Naive B cell (primary cell): ENCODE data around the gene FAM210B. TPM values are rescaled to one million over a fixed set of nuclear protein-coding genes. Genes with fewer than 3 reads are reported as not detected.
"Not testable (repeated sequence)": the region's sequence is repeated elsewhere in the genome, so short reads cannot be mapped to it uniquely, and the experiment has no call there.

Source experiments
- ATAC-seq, 2 donors: fragments of 150-1000 bp; cut with Tn5 transposase; 2 replicates each; pipeline ENCODE4 v1.10.0; 2021; ENCODE audit warnings: low read depth in 2 of 2, mild to moderate bottlenecking in 2 of 2, moderate library complexity in 2 of 2
- DNase-seq: peaks from one replicate; pipeline ENCODE4 v3.0.0; 2022
- H3K27ac Mint-ChIP-seq, 6 donors: one replicate each; pipeline ENCODE4 v1.8.0; 2020 to 2022; ENCODE audit warnings: mild to moderate bottlenecking in 6 of 6, mixed read lengths in 6 of 6, moderate library complexity in 5 of 6, inconsistent platforms in 2 of 6
- H3K27me3 Mint-ChIP-seq, 3 donors: one replicate each; pipeline ENCODE4 v1.8.0; 2021 to 2022; ENCODE audit warnings: mixed read lengths in 3 of 3, mild to moderate bottlenecking in 1 of 3
- H3K36me3 Mint-ChIP-seq, 2 donors: one replicate each; pipeline ENCODE4 v1.8.0; 2020 to 2022; ENCODE audit warnings: mixed read lengths in 2 of 2, inconsistent platforms in 1 of 2, mild to moderate bottlenecking in 1 of 2
- H3K4me1 Mint-ChIP-seq, 3 donors: one replicate each; pipeline ENCODE4 v1.8.0; 2020 to 2022; ENCODE audit warnings: mixed read lengths in 3 of 3, inconsistent platforms in 1 of 3, mild to moderate bottlenecking in 1 of 3, moderate library complexity in 1 of 3
- H3K4me3 Mint-ChIP-seq, 8 donors: one replicate each; pipeline ENCODE4 v1.8.0; 2020 to 2022; ENCODE audit warnings: mild to moderate bottlenecking in 8 of 8, mixed read lengths in 8 of 8, moderate library complexity in 8 of 8, inconsistent platforms in 2 of 8
- H3K9me3 Mint-ChIP-seq, 7 donors: one replicate each; pipeline ENCODE4 v1.8.0; 2020 to 2022; ENCODE audit warnings: mixed read lengths in 7 of 7, mild to moderate bottlenecking in 5 of 7, inconsistent platforms in 2 of 7, moderate library complexity in 1 of 7
- polyA plus RNA-seq, 6 donors: library from polyadenylated mRNA; unstranded; fragments of 300-500 nt; fragmentation: Illumina TruSeq; gene quantifications; one replicate each; pipeline ENCODE4 v1.2.3, GENCODE V29; 2021; ENCODE audit warnings: low read depth in 6 of 6

The FAM210B gene
- polyA plus RNA-seq, 6 donors from 2014 or later: 10.5 to 25.6 (median 13.6) TPM

DNA sequence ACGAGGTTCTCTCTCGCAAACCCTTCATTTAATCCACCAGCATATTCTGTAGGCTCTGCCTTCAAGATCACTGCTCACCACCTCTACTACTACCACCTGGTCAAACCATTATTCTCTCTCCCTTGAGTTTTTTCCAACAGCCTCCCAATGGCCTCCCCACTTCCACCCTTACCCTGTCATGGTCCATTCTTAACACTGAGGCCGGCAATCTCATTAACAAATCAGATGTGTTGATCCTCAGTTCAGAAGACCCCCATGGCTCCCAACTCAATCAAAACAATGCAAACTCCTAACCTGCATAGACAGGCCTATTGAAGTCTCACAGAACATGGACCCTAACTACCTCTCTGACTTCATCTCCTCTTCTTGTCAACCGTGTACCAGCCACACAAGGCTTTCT, 31.0 kb downstream of the FAM210B start:
- Mint-ChIP-seq H3K4me1 (peaks cover 12 to 22% (median 12%) of the 10 kb centered on the region in 3 donors), H3K4me3 (peak overlapping the region in 3 of 8 donors; percentile 25 to 54 (median 42)), H3K9me3 (no peaks in the 10 kb centered on the region), H3K36me3 (peaks cover 7 to 14% of the 10 kb centered on the region in 2 donors), H3K27me3 (no peaks in the 10 kb centered on the region), H3K27ac (peak overlapping the region in 3 of 6 donors; percentile 29 to 49 (median 49))
- ATAC-seq (no peak), DNase-seq (no peak)

DNA sequence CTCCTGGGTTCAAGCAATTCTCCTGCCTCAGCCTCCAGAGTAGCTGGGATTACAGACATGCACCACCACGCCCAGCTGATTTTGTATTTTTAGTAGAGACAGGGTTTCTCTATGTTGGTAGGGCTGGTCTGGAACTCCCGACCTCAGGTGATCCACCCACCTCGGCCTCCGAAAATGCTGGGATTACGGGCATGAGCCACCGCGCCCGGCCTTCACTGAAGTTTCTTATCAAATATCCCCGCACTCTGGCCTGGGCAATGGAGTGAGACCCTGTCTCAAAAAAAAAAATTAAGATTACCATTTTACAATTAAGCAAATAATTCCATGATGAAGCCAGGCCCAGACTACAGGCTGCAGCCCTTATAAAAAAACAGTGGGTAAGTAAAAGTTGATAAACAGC, 31.6 kb downstream of the FAM210B start:
- not testable (repeated sequence) for DNase-seq, H3K27me3 Mint-ChIP-seq, ATAC-seq, H3K9me3 Mint-ChIP-seq
- Mint-ChIP-seq H3K4me1 (peaks cover 12 to 25% (median 18%) of the 10 kb centered on the region in 3 donors), H3K27ac (peak overlapping the region in 1 of 6 donors; percentile 49), H3K4me3 (peak overlapping the region in 2 of 8 donors; percentile 5 to 41), H3K36me3 (peaks cover 13 to 19% of the 10 kb centered on the region in 2 donors)

DNA sequence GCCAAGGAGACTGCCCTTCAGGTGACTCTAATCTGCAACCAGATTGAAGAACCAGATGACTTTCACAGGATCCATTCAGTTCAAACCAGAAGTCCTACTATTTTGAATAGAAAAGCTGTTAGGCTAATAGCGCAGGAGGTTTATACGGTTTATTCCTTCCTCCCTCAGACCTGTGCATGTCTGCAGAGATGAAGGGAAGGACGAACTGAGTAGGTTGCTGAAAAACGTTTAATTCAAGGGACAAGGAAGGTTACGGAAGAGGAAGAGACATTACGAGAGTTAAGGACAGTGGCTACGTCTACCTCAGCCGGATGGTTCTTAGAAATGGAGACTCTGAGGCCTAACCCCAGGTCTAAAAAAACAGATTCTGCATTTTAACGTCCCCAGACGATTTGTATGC, 32.3 kb downstream of the FAM210B start:
- no peak for ATAC-seq
- Mint-ChIP-seq H3K4me1 (peaks cover 12 to 26% (median 24%) of the 10 kb centered on the region in 3 donors), H3K4me3 (peak overlapping the region in 1 of 8 donors; percentile 41), H3K9me3 (no peaks in the 10 kb centered on the region), H3K36me3 (peaks cover 12 to 25% of the 10 kb centered on the region in 2 donors), H3K27ac (peak overlapping the region in 3 of 6 donors; percentile 15 to 95 (median 55)), H3K27me3 (no peaks in the 10 kb centered on the region)
- no peak for DNase-seq

DNA sequence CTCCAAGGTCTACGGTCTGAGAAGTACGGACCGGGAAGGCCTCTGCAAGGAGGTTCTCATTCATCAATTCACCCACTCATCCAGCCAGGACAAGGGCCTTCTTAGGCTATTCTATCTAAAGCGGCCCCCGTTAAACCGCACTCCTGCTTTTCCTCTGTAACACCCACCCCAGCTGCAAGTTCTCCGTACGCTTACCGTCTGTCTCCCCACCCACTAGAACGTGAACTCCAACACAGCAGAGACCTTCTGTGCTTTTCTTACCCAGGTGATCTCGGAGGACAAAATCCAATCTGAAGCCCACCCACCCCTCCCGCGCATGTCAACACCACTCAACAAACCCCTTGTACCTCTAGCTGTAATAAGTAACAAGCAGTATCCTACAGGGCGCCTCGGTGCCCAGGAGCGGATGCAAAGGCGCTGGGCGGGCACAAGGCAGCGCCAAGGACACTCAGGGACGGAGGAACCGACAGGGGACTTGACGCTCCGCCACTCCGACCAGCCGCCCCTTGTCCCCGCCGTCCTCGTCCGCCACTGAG, 32.9 kb downstream of the FAM210B start:
- DNase-seq (no peak), ATAC-seq (peak; percentile 0 to 1)
- Mint-ChIP-seq H3K36me3 (peaks cover 8 to 27% of the 10 kb centered on the region in 2 donors), H3K9me3 (no peaks in the 10 kb centered on the region), H3K27ac (peak overlapping the region in 3 of 6 donors; percentile 55 to 79 (median 64)), H3K4me3 (no peak overlapping the region), H3K4me1 (peaks cover 12 to 26% (median 24%) of the 10 kb centered on the region in 3 donors), H3K27me3 (no peaks in the 10 kb centered on the region)

DNA sequence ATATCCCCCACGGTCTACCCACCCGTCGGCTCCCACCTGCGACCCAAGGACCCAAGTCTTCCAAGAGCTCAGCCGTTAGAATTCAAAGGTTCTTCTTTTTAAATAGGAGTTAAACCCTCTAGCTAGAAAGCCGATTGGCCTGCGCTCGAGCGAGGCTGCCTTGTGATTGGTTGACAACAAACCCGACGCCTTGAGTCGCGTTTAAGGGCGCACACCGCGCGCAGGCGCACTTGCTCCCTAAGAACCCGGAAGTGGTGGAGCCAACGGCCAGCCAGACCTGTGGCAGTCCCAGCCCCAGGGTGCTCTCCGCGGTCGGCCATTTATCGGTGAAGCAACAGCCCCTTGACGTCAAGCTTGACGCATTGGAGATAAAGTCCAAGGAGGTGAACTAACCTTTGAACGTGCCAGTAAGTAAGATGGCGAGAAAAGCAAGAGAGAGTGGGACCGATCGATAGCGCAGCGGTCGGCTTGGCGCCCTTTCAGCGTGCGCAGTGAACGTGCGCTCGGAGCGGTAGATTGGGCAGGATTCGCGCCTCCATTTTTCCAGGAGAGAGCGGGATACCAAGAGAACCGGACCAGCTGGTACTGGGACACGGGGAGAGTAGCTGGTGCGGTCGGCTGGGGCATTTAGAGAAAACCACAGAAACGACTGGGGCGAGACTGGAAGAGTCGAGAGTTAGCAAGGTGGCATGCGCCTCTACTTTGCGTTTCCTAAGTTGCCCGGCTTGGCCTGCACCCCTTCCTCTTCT, 33.5 kb downstream of the FAM210B start, which contains the start of the genes AURKA and CSTF1:
Gene AURKA (minus strand): TSS at position 84 of the 749 bp plus-strand sequence. CDS start 4,018 bp downstream, outside the sequence.
Gene CSTF1 (plus strand): TSS at position 514 of the 749 bp plus-strand sequence. CDS start 2,908 bp downstream, outside the sequence.
- H3K9me3 Mint-ChIP-seq: no peaks in the 10 kb centered on the region
- peak within 1 kb of the TSS in 1 of 8 donors; percentile 41 for H3K4me3 Mint-ChIP-seq
- H3K27ac Mint-ChIP-seq: peak within 1 kb of the TSS in 4 of 6 donors; percentile 55 to 95 (median 76)
- ATAC-seq (peak; percentile 88 to 91), DNase-seq (peak; percentile 99)
- H3K36me3 Mint-ChIP-seq: peaks cover 8 to 33% of the 10 kb centered on the region in 2 donors
- H3K27me3 Mint-ChIP-seq: no peaks in the 10 kb centered on the region
- peaks cover 12 to 26% (median 24%) of the 10 kb centered on the region in 3 donors for H3K4me1 Mint-ChIP-seq

DNA sequence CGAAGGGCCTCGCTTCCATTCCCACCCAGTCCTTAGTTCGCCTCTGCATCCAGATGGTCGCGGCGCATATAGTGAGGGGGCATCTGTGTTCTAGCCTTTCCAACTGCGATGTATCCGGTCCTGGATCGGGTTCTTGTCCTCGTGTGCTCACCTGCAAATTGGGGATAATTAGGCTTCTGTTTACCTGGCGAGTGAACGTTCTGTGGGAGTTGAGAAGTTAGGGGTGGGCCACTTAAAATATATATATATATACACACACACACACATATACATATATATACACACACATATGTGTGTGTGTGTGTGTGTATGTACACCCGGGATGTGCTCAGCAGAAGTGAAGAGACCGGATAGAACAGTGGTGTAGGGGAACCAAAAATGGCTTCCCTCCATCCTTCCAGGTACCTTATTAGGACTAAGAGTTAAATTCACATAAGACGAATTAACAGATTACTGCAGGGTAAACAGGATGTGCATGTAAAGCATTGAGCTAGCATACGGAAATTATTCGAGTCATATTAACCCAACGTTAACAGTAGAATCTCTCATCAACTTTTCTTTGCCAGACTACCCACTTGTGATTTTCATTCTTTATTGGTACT, 34.2 kb downstream of the FAM210B start:
- Mint-ChIP-seq H3K9me3 (no peaks in the 10 kb centered on the region), H3K4me1 (peaks cover 12 to 26% (median 24%) of the 10 kb centered on the region in 3 donors), H3K36me3 (peaks cover 8 to 35% of the 10 kb centered on the region in 2 donors), H3K27me3 (no peaks in the 10 kb centered on the region), H3K4me3 (no peak overlapping the region), H3K27ac (peak overlapping the region in 2 of 6 donors; percentile 54 to 89)
- DNase-seq (no peak), ATAC-seq (no peak)

DNA sequence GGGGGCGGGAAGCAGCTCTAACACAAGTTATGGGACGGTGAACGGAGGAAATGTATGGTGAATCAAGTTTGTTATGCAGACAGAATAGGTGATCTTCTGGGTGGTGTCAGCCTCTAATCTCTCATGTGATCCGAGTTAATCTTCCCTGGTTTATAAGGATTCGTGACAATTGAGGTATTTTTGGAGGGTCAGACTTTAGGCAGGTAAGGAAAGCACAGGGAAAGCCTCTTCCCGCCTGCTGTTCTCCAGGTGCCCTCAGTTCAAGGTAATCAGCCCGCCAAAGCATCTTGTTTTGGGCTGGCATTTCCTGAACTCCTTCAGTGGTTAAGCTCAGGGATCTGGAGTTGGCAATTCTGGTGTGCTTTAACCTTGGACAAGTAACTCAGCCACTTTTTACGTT, 34.9 kb downstream of the FAM210B start:
- H3K4me3 Mint-ChIP-seq: no peak overlapping the region
- no peaks in the 10 kb centered on the region for H3K27me3 Mint-ChIP-seq
- no peak for ATAC-seq
- H3K9me3 Mint-ChIP-seq: no peaks in the 10 kb centered on the region
- DNase-seq: no peak
- peaks cover 12 to 26% (median 24%) of the 10 kb centered on the region in 3 donors for H3K4me1 Mint-ChIP-seq
- H3K27ac Mint-ChIP-seq: peak overlapping the region in 2 of 6 donors; percentile 44 to 67
- H3K36me3 Mint-ChIP-seq: peaks cover 8 to 36% of the 10 kb centered on the region in 2 donors

DNA sequence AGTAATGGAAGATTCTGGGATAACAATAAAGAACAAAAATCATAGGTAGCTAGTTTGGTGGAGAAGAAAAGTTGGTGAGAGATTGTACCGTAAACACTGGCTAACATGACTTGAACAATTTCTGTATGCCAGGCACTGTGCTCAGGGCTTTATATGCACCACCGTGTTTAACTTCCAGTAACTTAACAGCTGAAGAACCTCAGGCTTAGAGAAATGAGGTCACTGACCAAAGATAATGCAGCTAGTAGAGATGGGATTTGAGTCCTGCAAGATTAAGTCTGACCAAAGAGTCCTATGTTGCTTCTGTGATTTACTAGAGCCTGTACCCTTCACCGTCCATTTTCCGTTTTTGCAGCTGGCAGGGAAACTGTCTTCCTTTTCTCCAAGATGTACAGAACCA, 36.4 kb downstream of the FAM210B start:
- Mint-ChIP-seq H3K36me3 (peaks cover 18 to 29% of the 10 kb centered on the region in 2 donors), H3K27ac (peak overlapping the region in 1 of 6 donors; percentile 58), H3K27me3 (no peaks in the 10 kb centered on the region), H3K4me1 (peaks cover 12 to 31% (median 24%) of the 10 kb centered on the region in 3 donors), H3K4me3 (peak overlapping the region in 2 of 8 donors; percentile 53 to 68), H3K9me3 (no peaks in the 10 kb centered on the region)
- no peak for ATAC-seq
- no peak for DNase-seq

DNA sequence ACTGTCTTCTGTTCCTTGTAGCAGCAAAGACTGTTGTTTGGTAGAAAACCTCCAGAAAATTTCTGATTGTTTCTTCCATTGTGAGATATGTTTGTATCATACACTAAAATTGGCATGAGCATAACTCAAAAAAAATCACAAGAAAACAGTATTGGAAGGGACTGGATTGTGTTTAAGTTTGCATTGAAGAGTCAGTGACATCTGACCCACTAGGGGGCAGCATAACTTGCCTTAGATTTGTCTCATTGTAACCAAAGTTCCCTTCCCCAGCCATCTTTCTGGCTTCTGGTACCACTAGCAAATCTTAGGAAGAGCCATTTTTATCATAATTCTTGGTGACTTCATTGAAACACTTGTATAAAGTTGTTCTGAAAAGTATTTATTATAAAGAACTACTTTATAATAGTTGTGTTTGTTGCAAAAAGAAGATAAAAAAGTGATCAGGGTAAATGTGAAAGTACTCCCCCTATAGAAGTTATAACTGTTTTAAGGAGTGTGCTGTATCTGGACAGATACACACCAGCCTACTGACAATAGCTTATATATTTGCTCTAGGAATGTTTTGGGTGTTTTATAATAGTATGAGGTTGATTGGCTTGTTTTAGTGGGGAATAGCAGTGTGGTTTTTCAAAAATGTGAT, 41.3 kb downstream of the FAM210B start:
- peak; percentile 55 to 73 for ATAC-seq
- Mint-ChIP-seq H3K27me3 (no peaks in the 10 kb centered on the region), H3K4me3 (peak overlapping the region in 1 of 8 donors; percentile 57), H3K36me3 (peaks cover 26 to 32% of the 10 kb centered on the region in 2 donors), H3K27ac (no peak overlapping the region), H3K9me3 (no peaks in the 10 kb centered on the region), H3K4me1 (peaks cover 0 to 19% (median 9%) of the 10 kb centered on the region in 3 donors)
- DNase-seq: peak; percentile 51

DNA sequence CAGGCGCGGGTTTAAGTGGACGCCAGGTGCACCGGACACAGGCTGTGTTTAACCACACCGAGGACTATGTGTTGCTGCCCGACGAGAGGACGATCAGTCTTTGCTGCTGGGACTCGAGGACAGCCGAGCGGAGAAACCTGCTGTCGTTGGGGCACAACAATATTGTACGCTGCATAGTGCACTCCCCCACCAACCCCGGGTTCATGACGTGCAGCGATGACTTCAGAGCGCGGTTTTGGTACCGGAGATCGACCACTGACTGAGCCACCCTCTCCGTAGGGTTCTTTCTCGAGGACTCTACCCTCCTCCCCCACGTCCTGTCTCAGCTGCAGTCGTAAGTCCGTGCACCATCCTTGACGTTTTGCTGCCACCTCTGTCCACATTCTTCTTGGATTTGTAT, 44.7 kb downstream of the FAM210B start:
- H3K4me3 Mint-ChIP-seq: no peak overlapping the region
- peaks cover 0 to 16% (median 0%) of the 10 kb centered on the region in 3 donors for H3K4me1 Mint-ChIP-seq
- no peaks in the 10 kb centered on the region for H3K9me3 Mint-ChIP-seq
- no peak overlapping the region for H3K27ac Mint-ChIP-seq
- ATAC-seq (no peak), DNase-seq (no peak)
- peaks cover 14 to 27% of the 10 kb centered on the region in 2 donors for H3K36me3 Mint-ChIP-seq
- H3K27me3 Mint-ChIP-seq: no peaks in the 10 kb centered on the region

DNA sequence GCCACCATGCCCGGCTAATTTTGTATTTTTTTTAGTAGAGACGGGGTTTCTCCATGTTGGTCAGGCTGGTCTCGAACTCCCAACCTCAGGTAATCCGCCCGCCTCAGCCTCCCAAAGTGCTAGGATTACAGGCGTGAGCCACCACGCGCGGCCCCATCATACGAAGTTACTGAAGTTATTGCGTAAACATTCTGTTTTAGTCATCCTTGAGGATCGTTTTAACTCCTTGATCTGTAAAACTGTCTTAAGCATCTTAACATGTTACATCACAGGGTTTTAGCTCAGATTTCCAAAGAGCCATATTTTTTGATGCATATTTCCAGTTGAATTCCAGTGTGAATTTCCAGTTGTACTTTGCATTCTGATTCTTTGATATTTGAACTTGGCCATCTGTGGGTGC, 46.6 kb downstream of the FAM210B start:
- H3K36me3 Mint-ChIP-seq: peaks cover 7 to 15% of the 10 kb centered on the region in 2 donors
- not testable (repeated sequence) for H3K9me3 Mint-ChIP-seq

DNA sequence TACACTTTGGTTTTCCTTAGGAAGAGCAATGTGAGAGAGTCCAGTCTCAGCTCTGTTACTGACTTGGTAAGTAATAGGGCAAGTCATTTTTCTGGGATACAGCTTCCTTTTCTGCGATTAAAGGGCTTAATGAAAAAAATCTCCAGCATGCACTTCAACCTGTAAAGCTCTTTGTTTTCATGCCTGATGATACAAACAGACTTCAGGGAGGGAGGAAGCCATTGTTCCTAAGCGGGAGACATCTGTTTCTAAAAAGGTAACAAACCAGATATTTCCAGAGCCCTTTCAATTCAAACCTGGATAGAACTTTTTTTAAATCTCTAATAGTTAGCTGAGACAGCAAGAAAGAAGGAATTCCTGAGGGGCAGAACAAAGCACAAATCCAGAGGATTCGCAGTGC, 48.1 kb downstream of the FAM210B start:
- Mint-ChIP-seq H3K27me3 (no peaks in the 10 kb centered on the region), H3K27ac (peak overlapping the region in 2 of 6 donors; percentile 59 to 82), H3K36me3 (peaks cover 7 to 14% of the 10 kb centered on the region in 2 donors), H3K9me3 (no peaks in the 10 kb centered on the region), H3K4me1 (peaks cover 8 to 17% (median 9%) of the 10 kb centered on the region in 3 donors), H3K4me3 (no peak overlapping the region)
- no peak for DNase-seq
- ATAC-seq: no peak

More for the DNA sequence above, 46.6 kb downstream of the FAM210B start:
- ATAC-seq, H3K4me3 Mint-ChIP-seq, H3K4me1 Mint-ChIP-seq, DNase-seq, H3K27ac Mint-ChIP-seq, H3K27me3 Mint-ChIP-seq: not testable (repeated sequence)

DNA sequence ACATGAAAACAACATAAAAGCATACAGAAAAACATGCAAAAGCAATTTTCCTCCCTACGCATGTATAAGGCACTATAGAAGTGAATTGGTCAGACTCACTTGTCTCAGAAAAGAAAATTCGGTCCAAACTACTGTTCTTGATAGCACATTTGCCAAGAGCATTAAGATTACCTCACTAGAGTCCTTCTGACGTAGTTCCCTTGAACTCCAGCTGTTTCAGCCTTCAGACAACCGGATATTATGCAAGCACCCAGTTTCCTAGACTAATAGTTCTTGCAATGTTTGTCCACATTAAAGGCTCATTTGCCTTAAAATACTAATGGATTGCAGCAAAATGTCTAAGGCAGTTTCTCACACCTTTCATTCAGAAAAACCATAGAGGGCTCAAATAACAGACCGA, 50.7 kb downstream of the FAM210B start:
- ATAC-seq (no peak), DNase-seq (no peak)
- Mint-ChIP-seq H3K27ac (no peak overlapping the region), H3K4me3 (no peak overlapping the region), H3K4me1 (peaks cover 14 to 15% (median 14%) of the 10 kb centered on the region in 3 donors), H3K27me3 (no peaks in the 10 kb centered on the region), H3K9me3 (no peaks in the 10 kb centered on the region), H3K36me3 (peaks cover 5 to 7% of the 10 kb centered on the region in 2 donors)
